GM12865 (cell line): ENCODE data around the gene YWHAH.

Experiments
- DNase-seq: peaks from one replicate; pipeline ENCODE4 v3.0.0; 2010; ENCODE audit warnings: low read depth
- H3K4me3 ChIP-seq: 2 replicates; pipeline ENCODE4 v1.5.1; 2011; ENCODE audit warnings: mild to moderate bottlenecking, low read depth, low read length, control low read depth
- CTCF ChIP-seq: IDR thresholded peaks from 2 replicates; pipeline ENCODE4 v1.5.1; 2011; ENCODE audit warnings: low read length, control low read depth, low read depth, inconsistent platforms; ENCODE audit not compliant: insufficient read depth; ENCODE audit errors: missing control alignments

Gene YWHAH

GRCh38 chr22:31960767-31961166 is 16.4 kb downstream of the YWHAH start:
- DNase-seq, result no peak
- H3K4me3 ChIP-seq, result no peak overlapping the region
- no peak for TF ChIP-seq CTCF

GRCh38 chr22:31962387-31963125 is 18.2 kb downstream of the YWHAH start:
- DNase-seq, result no peak
- no peak overlapping the region for H3K4me3 ChIP-seq
- TF ChIP-seq CTCF, result no peak

- H3K4me3 ChIP-seq, result no peak overlapping the region
- DNase-seq, result no peak
- TF ChIP-seq CTCF, result no peak
Measured at GRCh38 chr22:31968022-31968421, 23.7 kb downstream of the YWHAH start.

- H3K4me3 ChIP-seq, result peak overlapping the region; percentile 31
- peak; percentile 82 for DNase-seq
- TF ChIP-seq CTCF, result peak; percentile 60
Measured at GRCh38 chr22:31969789-31970489, 25.6 kb downstream of the YWHAH start.

- peak; percentile 72 for DNase-seq
- peak; percentile 86 for TF ChIP-seq CTCF
- H3K4me3 ChIP-seq, result peak overlapping the region; percentile 31
Measured at GRCh38 chr22:31970490-31971444, 26.4 kb downstream of the YWHAH start.

- H3K4me3 ChIP-seq, result no peak overlapping the region
- DNase-seq, result no peak
- no peak for TF ChIP-seq CTCF
Measured at GRCh38 chr22:31972180-31972579, 27.8 kb downstream of the YWHAH start.
